NCI-H774 (cell line): Measurements from ENCODE around the gene C1QTNF12.

Source experiments
- DNase-seq: peaks from one replicate; lab custom pipeline; 2025; lab: John Stamatoyannopoulos, UW

Gene C1QTNF12

GRCh38 chr1:1213345-1214265, 32.9 kb downstream of the C1QTNF12 start, which contains the start of gene TNFRSF4:
Gene TNFRSF4 (minus strand): TSS chr1:1214153. CDS start chr1:1214127, 26 bp downstream.
- DNase-seq = no peak

GRCh38 chr1:1212780-1213344, 33.7 kb downstream of the C1QTNF12 start:
- DNase-seq = no peak

GRCh38 chr1:1211541-1212441, 34.7 kb downstream of the C1QTNF12 start:
- no peak for DNase-seq

- no peak for DNase-seq
Observed at GRCh38 chr1:1210726-1211540, 35.6 kb downstream of the C1QTNF12 start.

- no peak for DNase-seq
Observed at GRCh38 chr1:1208713-1209433, 37.6 kb downstream of the C1QTNF12 start.

GRCh38 chr1:1207571-1207892, 39.0 kb downstream of the C1QTNF12 start:
- no peak for DNase-seq

- DNase-seq = no peak
Observed at GRCh38 chr1:1206966-1207531, 39.5 kb downstream of the C1QTNF12 start.

GRCh38 chr1:1206376-1206965, 40.1 kb downstream of the C1QTNF12 start, which contains the start of gene TNFRSF18:
Gene TNFRSF18 (minus strand): TSS chr1:1206592. CDS start chr1:1206571, 21 bp downstream.
- DNase-seq = no peak

GRCh38 chr1:1205769-1206375, 40.6 kb downstream of the C1QTNF12 start:
- DNase-seq = no peak

- no peak for DNase-seq
Observed at GRCh38 chr1:1204998-1205768, 41.3 kb downstream of the C1QTNF12 start.

- no peak for DNase-seq
Observed at GRCh38 chr1:1204425-1204920, 42.0 kb downstream of the C1QTNF12 start.

- DNase-seq = no peak
Observed at GRCh38 chr1:1203561-1204424, 42.7 kb downstream of the C1QTNF12 start.

GRCh38 chr1:1202831-1203560, 43.5 kb downstream of the C1QTNF12 start:
- DNase-seq = no peak

GRCh38 chr1:1200876-1201810, 45.4 kb downstream of the C1QTNF12 start:
- DNase-seq = no peak

GRCh38 chr1:1199961-1200875, 46.3 kb downstream of the C1QTNF12 start:
- DNase-seq = no peak
